Renal cortical epithelial cell (primary cell): ENCODE data around the gene NEK7. TPM values are rescaled to one million over a fixed set of nuclear protein-coding genes. Genes with fewer than 3 reads are reported as not detected.
A peak's percentile ranks its signal among the peaks of the same experiment; 100 is the strongest.
"Not testable (repeated sequence)": the region's sequence is repeated elsewhere in the genome, so short reads cannot be mapped to it uniquely, and the experiment has no call there.

Experiments used
- DNase-seq: peaks from one replicate; pipeline ENCODE4 v3.0.0-alpha.2; 2011; ENCODE audit warnings: low read depth
- total RNA-seq: library from RNA; depleted of rRNA; stranded (reverse); fragments of >200 nt; gene quantifications from 2 replicates; pipeline ENCODE4 v1.2.3, GENCODE V29; 2014

NEK7 gene
- total RNA-seq, 1 donor from 2014 or later: 59.1 TPM

DNA sequence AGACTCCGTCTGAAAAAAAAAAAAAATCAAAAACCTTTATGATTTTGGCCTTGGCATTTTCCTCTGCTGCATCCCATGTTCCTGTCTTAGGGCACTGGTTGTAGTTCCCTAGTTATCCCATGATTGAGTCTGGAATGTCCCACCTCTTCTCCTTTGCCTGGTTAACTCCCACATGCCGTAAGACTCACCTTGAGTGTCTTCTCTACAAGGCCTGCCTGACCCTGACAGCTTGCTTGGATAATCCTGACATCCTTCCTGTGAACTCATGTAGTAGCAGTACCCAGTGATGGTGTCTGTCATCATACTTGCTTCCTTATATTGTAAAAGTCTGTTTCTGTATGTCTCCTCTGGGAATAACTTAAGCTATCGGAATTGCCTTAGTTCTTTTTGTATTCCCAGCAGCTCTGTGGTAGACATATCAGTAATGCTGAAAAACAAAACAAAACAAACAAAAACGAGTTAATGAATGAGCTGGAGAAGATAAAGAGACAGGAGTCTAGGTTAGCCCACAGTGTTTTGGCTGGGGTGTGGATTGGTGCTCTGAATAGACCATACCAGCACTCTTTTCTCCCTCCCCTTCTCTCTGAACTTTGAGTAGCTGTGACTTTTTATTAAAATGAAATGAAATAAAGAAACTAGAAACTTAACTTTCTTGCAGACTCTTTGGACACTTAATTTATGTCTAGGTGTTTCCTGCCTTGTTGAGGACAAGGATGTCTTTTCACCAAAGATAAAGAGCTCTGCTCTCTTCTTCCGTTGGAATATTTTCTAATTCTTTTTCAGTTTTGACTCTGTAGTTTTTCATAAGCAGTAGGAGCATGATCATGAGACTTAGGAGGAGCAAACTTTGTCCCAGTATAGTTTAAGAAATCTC is 15.1 kb downstream of the NEK7 start:
- DNase-seq: no peak

DNA sequence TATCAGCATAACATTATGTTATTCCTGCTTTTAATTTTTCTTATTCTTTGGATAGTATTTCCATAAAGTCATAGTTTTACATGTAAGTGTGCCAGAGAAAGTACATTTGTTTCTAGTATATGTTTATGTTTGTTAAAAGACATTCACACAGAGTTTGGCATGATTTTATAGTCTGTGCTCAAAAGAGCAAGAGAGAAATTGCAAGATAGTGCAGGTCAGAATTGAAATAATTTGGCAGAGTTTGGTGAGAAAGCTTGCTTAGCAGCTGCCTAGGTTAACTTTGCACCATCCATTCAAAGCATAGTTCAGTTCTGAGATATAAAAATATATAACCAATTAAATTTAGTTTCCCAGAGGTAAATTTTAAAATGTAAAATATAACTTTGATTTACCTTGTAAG is 17.0 kb downstream of the NEK7 start:
- DNase-seq: no peak

DNA sequence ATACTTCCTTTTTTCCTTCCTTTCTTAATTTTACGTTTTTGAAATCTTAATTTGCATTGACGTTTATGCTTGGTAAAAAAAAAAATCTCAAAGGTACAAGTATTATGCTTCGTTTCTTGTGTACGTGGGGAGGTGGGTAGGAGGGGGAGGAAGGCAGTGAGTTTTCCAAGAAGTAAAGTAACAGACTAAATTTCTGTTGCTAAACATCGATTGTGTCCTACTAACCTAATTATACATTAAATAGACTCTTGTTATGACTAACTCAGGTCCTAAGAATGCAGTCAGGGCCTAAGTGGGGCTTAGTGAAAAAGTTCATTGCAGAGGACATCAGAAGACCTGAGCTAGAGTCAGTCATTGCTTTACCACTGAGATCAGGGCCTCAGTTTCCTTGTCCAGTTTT is 17.5 kb downstream of the NEK7 start:
- peak; percentile 72 for DNase-seq

DNA sequence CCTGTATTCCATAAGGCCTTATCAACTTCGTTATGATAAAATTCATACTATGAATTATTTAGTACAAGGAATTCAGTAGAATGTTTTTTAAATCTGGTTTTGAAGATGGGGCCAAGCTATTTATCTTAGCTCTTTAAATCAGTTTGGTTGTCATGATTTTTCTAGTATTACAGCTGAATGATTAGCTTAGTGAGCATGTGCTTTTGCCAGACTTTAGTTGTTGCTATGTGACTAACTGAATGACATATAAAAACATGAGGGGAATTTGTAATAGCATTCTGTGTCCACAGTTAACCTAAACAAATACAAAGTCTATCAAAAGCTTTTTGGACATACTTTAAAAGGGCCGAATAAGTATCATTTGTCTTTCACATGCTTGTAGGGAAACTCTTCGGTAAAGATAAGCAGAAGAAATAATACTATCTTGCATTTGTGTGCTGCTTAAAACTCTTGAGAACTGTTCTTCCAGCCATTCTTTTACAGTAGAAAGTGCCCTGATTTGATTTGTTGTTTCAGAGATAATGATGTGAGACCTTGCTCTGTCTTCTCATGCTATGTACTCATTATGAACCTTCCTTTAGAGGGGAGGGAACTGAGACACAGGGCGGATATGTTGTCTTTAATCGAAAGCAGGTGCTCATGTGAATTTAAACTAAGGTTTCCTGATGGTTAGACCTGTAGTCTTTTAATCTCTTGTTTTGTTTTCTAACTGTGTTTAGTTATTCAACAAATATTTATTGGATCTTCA is 18.8 kb downstream of the NEK7 start:
- DNase-seq: peak; percentile 86

DNA sequence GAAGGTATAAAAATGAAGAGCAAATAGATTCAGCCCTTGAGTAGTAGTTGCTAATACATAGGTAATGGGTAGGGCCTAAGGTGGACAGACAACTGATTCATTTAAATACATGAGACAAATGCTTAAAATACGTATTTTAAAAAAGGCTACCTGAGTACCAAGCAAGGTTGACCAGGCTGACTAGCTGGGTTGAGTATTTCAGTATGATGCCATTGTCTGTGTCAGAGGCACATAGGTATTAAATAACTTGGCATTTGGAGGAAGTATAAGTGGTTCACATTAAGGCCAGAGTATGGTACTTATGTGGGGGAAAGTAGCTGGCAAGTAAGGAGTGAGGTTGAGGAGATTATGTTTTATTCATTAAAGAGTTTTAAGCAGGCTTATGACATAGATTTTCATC is 19.4 kb downstream of the NEK7 start:
- DNase-seq: no peak

DNA sequence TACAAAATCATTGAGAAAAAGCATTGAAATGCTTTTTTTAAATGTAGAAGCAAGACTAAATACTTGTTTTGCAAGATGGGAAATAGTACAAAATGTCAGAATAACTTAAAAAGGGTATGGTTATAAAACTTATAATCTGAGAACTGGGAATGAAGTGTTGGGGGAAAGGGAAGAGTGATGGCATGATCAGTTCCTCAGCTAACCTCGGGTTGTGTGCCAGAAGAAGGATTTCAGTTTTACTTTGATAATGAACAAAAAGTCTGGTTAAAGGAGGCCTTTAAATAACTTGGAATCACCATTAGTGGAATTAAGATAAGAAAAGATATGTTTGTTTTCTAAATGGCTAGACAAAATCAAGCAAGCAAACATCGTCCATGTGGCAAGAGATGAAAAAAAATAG is 20.7 kb downstream of the NEK7 start:
- DNase-seq: no peak

DNA sequence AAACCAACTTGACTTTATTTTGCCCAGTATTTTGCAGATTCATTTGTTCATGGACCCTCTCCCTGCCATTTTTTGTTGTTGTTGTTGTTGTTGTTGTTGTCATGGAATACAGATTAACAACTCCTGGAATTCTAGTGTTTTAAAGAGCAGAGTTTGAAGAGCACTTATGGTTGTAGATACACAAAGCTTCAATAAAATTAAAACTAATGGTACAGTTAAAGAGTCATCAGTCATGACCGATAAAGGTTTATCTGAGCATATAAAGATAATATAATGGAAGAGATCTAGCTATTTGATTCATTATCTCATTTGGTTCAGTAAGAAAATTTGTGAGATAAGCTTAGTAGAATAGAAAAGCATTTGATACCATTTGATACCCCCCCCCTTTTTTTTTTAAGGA is 21.8 kb downstream of the NEK7 start:
- DNase-seq: no peak

DNA sequence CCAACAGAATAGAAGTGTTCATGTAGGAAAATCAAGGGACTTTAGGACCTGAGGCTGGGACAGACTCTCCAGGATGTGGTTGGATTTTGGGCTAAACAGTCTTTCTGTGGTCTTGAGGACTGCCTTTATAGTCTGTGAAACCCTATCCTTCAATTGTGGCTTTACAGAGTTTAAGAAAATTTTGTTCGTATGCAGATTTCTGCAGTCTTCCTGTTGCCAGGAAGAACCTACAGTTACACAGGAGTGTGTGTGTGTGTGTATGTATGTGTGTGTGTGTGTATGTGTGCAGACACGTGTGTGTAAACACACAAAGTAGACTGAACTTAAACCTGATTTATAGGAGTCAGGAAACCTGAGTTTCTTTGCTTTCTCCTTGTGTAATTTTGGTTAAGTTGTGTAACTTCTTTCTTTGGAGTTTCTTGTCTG is 22.8 kb downstream of the NEK7 start:
- peak; percentile 48 for DNase-seq

DNA sequence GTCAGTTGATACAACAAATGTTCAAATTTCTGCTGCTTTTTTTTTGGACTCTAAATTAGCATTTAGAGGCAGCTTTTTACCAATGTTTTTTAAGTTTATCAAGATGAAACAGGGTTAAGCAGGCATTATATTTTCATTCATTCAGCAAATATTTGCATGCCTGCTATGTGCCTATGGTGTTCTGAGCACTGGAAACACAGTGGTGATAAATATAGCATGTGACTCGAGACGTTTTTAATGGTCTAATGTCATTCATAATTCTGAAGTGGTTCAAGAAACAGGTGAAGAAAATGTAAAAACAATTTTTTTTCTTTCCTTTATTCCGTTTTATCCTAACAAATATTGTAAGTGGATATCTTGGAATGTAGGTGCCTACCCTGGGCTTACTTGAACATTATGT is 26.8 kb downstream of the NEK7 start:
- no peak for DNase-seq

DNA sequence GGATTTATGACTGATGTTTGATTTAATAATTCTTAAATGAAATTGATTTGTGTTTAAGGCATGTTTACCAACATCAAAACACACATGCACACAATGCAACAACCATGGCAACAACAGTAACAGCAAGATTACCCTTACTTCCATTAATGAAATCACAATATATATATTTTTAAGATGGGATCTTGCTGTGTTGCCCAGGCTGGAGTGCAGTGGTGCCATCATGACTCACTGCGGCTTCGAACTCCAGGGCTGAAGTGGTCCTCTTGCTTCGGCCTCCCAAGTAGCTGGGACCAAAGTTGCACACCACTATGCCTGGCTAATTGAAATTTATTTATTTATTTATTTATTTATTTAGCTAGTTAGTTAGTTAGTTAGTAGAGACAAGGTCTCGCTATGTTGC is 27.7 kb downstream of the NEK7 start:
- DNase-seq: no peak

DNA sequence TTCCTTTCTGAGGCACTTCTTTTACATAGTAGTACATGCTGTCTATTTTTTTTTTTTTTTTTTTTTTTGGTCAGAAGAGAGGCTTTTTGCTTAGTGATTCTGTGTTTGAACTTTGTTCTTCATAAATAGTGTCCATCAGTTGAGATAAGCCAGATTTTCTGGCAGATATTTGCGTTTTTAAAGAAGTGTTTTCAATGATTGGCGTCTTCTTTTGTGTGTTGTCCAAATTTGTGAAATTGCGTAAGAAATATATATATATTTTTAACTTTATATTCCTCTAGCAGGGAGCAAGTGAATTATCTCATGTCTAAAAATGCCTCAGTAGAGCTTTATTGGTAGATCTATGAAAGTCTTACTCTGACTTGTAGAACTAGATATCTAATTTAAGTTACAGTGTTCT is 28.3 kb downstream of the NEK7 start:
- DNase-seq: no peak

DNA sequence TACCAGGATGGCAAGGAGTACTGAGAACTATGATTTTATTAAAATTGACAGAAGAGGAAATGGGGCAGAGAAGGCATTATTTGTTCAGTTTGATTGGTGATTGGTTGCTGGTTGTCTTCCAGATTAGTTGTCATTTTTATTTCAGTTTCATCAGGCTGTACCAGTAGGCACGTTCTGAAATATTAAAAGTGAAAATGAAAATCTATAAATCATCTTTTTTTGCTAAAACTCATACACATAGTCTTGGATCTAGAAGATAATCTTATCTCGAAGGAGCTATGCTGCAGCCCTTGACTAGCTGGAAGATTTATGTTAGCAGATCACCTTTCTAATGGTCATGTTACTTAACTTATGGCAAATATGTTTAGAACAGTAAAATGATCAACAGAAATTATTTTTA is 29.0 kb downstream of the NEK7 start:
- no peak for DNase-seq

DNA sequence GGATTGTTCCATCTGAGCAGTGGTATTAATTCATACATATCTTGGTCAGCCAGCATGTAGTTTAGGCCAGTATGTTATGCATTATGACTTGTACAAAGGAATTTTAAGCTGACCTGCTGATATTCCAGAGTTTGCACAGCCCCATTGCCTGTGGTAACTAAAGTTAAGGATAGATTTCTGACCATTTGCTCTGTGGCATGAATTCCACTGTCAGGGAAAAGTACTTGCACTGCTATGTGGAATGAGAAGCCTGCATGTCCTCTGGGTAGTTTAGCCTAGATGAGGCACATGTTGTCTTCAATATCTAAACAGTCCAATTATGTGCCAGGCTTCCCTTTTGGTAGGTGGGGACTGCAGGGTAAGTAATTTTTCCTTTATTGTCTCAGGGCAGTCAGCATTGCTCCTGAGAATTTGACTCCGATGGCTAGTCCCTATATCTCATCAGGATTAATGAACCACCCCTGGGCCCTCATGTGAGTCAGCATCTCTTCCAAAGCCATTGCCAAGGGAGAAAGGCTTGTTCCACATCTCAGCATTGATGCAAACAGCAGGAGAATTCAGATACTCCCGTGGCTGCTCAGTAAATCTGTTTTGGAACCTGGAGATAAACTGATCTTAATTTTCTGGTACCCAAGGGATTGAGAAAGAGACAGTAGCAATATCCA is 30.2 kb downstream of the NEK7 start:
- no peak for DNase-seq

DNA sequence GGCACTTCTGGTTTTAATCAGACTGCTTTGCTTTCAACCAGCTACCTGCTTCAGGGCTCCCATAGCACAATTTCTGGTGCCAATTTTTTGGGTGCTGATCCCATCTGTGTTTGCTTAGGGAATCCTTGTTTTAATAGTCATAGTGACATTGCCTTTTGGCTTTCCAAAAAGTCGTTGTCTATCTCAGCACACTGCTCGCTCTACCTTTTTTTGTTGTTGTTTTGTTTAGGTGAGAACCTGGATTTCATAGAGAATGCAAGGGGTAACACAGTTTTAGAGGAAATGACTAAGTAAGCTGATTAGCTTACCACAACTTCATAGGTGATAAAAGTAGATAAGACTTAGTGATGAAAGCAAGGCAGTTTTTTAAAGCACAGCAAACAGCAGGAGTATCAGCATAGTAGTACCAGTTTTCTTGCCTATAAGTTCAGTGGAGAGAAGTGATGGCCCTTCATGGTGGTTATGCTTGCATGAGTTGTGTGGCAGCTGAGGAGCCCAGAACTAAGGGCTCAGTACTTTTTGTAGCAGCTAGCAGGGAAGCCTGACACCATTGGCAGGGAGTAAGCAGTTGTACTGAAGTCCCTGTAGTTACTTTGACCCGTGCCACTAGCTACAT is 31.3 kb downstream of the NEK7 start:
- DNase-seq: no peak

DNA sequence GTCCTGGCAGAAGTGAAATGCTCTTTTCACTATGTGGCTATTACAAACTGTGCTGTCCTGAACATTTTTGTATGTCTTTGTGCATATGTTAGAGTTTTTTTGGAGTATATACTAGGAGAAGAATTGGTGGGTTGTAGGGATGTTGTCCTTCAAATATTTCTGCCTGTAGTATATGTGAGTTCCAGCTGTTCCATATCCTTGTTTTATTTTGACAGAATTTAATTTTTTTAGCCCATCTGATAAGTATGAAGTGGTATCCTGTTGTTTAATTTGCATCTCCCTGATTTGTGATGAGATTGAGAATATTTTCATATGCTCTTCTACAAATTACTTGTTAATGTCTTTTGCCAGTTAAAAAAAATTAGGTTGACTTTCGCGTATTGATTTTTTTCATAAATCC is 34.3 kb downstream of the NEK7 start:
- DNase-seq: no peak

DNA sequence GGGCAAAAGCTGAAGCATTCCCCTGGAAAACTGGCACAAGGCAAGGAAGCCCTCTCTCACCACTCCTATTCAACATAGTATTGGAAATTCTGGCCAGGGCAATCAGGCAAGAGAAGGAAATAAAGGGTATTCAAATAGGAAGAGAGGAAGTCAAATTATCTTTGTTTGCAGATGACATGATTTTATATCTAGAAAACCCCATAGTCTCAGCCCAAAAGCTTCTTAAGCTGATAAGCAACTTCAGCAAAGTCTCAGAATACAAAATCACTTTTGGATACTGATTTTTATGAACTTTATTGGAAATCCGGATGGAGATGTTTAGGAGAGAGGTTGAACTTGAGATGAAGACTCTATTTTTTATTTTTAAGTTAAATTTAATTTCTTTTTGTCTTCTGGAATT is 37.1 kb downstream of the NEK7 start:
- not testable (repeated sequence) for DNase-seq

DNA sequence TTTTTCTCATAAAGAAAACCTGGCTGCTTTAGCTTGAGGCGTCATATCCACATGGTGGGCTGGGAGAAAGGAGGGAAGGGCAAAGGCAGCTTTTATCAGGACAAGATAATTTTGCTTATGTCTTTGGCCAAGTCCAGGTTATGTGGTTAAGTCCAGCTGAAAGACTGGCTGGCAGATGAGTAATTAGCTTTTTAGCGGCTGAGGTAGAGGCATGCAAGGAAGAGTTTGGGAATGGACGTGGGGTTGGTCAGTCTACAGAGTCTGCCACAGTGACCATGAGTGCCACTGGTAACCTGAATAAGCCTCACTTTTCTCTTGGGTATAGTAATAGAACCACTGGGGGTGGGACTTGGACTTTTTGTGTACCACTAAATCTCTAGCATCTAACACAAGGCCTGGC is 39.8 kb downstream of the NEK7 start:
- no peak for DNase-seq

DNA sequence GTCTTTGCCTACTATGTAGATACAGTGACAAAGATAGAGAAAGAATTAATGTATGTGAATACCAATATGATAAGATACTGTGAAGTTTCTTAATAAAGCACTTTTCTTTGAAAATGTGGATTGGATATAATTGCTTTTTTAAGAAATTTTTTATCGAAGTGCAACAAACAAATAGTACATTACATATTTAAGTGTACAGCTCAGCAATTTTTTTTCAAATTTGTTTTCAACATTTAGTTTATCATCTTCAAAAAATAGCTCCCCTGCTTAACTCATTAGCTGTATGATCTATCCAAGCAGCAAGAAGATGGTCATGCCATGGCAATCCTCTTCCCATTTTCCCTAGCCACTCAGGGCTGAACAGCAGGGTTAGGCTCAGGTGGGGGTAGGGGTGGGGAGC is 40.5 kb downstream of the NEK7 start:
- DNase-seq: no peak

DNA sequence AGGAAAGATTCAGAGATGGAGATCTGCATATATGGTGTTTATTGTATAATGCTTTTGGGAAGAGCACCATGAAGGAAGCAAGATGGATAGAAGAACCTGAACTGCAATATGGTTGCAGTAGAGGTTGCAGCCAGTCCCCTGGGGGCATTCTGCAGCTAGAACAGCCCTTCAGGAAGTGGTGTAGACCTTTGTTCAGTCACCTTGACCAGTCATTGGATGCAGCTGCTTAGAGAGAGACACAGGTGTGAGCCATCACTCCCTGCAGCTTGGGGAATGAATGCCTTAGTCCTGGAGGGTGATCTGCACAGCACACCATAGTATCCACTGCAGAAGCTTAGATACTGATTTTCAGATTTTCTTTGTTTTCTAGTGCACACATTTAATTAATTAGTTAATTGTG is 42.3 kb downstream of the NEK7 start:
- no peak for DNase-seq

DNA sequence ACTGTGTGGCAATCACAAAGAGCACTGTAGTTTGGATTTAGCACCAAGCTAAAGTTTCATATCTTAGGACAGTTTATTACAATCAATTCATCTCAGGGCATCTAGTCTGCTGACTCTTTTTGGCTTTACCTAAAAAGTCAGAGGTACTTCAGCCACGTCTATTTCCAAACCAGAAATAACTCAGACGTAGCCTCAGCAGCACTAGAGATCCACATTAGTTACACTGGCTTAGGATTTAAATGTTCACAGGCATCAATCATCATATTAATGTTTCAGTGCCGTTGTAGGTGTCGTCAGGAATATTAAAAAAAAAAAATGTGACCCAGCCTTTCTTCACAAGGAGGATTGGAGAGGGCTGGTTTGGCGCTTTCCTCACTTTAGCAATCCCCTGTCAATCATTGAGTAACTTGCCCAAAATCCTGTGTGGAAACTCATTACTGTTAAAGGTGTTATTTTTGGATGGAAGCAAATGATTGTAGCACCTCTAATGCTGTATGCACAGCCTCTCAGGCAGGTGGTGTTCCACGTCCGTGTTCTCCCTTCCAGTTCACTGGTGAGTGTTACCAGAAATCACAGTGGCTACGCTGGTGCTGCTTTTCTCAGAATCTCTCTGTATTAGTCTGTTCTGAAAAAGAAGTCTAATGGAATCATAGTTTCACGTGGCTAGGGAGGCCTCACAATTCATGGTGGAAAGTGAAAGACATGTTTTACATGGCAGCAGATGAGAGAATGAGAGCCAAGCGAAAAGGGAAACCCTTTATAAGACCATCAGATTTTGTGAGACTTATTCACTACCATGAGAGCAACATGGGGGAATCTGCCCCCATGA is 45.4 kb downstream of the NEK7 start:
- no peak for DNase-seq

DNA sequence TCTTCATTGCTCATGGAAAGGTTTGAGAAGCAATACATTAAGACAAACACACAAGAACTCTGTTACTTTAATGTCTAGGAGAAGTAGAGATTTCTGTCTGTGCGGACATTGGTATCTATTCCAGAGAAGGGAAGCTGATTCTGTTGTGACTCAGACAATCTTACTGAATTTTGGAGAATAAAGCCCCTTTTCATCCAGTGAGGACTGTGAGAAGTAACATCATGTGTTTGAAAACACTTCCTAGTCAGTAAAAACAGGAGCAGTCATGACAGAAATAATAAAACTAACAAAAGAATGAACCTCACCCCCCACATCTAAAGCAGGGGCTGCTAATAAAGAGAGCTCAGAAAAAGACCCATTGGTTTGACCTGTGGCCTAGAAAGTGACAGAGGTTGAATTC is 46.6 kb downstream of the NEK7 start:
- no peak for DNase-seq
